ENCODE results near the gene USP44. TPM values are rescaled to one million over a fixed set of nuclear protein-coding genes. Genes with fewer than 3 reads are reported as not detected.

The USP44 gene
- total RNA-seq, 1 donor from 2014 or later = 1.8 TPM

GRCh38 chr12:95548539-95549391, 2.5 kb downstream of the USP44 start:
- DNase-seq (ENCODE audit: low read depth in 2 of 2) = peak in 1 of 2 donors; percentile 59

- DNase-seq (ENCODE audit: low read depth in 2 of 2) = peak in 1 of 2 donors; percentile 21
Observed at GRCh38 chr12:95548056-95548538, 3.2 kb downstream of the USP44 start.

- DNase-seq (ENCODE audit: low read depth in 2 of 2) = no peak
Observed at GRCh38 chr12:95547522-95548055, 3.7 kb downstream of the USP44 start.

GRCh38 chr12:95546491-95546813, 4.8 kb downstream of the USP44 start:
- no peak for DNase-seq (ENCODE audit: low read depth in 2 of 2)

GRCh38 chr12:95545731-95546490, 5.4 kb downstream of the USP44 start:
- DNase-seq (ENCODE audit: low read depth in 2 of 2) = peak in 1 of 2 donors; percentile 47

GRCh38 chr12:95545303-95545702, 6.0 kb downstream of the USP44 start:
- DNase-seq (ENCODE audit: low read depth in 2 of 2) = no peak

- DNase-seq (ENCODE audit: low read depth in 2 of 2) = no peak
Observed at GRCh38 chr12:95544756-95545155, 6.5 kb downstream of the USP44 start.

- no peak for DNase-seq (ENCODE audit: low read depth in 2 of 2)
Observed at GRCh38 chr12:95543305-95543704, 8.0 kb downstream of the USP44 start.

GRCh38 chr12:95541436-95541835, 9.8 kb downstream of the USP44 start:
- no peak for DNase-seq (ENCODE audit: low read depth in 2 of 2)

- no peak for DNase-seq (ENCODE audit: low read depth in 2 of 2)
Observed at GRCh38 chr12:95538656-95539055, 12.6 kb downstream of the USP44 start.

GRCh38 chr12:95538006-95538405, 13.3 kb downstream of the USP44 start:
- DNase-seq (ENCODE audit: low read depth in 2 of 2) = no peak

- no peak for DNase-seq (ENCODE audit: low read depth in 2 of 2)
Observed at GRCh38 chr12:95533985-95534384, 17.3 kb downstream of the USP44 start.

- peak; percentile 11 to 23 for DNase-seq (ENCODE audit: low read depth in 2 of 2)
Observed at GRCh38 chr12:95532851-95533250, 18.4 kb downstream of the USP44 start.

- no peak for DNase-seq (ENCODE audit: low read depth in 2 of 2)
Observed at GRCh38 chr12:95529693-95530225, 21.5 kb downstream of the USP44 start.

GRCh38 chr12:95528431-95528830, 22.8 kb downstream of the USP44 start:
- DNase-seq (ENCODE audit: low read depth in 2 of 2) = no peak

GRCh38 chr12:95522692-95523091, 28.6 kb downstream of the USP44 start:
- no peak for DNase-seq (ENCODE audit: low read depth in 2 of 2)

- no peak for DNase-seq (ENCODE audit: low read depth in 2 of 2)
Observed at GRCh38 chr12:95520816-95521215, 30.5 kb downstream of the USP44 start.

GRCh38 chr12:95518944-95519343, 32.3 kb downstream of the USP44 start:
- no peak for DNase-seq (ENCODE audit: low read depth in 2 of 2)

GRCh38 chr12:95517246-95517645, 34.0 kb downstream of the USP44 start:
- no peak for DNase-seq (ENCODE audit: low read depth in 2 of 2)

GRCh38 chr12:95516757-95517156, 34.5 kb downstream of the USP44 start:
- no peak for DNase-seq (ENCODE audit: low read depth in 2 of 2)

GRCh38 chr12:95515197-95515596, 36.1 kb downstream of the USP44 start:
- DNase-seq (ENCODE audit: low read depth in 2 of 2) = no peak

GRCh38 chr12:95513599-95513998, 37.7 kb downstream of the USP44 start:
- no peak for DNase-seq (ENCODE audit: low read depth in 2 of 2)
